ENCODE results near the gene KNG1.

DNA sequence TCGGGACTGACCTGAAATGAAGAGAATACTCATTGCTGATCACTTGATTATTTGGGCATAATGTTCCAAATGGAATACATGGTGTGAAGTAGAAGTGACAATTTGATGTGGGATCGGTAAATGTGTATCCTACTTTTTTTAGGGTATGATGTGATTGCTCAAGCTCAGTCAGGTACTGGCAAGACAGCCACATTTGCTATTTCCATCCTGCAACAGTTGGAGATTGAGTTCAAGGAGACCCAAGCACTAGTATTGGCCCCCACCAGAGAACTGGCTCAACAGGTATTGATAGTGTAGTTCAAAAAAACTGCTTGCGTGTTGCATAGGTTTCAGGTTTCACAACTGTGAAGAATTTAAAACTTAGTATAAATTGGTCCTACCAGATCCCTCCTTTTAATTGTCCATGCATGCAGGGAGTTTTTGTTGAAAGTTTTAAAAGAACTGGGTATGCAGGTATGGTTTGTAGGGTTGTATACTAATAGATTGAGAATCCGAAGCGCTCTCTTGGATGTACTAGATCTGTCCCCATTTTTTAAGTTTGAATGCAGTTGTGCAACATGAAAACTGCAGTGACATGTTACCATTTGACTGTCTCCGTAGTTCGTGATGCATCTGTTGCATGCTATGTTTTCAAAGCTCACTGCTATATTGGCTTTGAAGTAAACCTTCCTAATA lies 67.8 kb downstream of the KNG1 start:
- TF ChIP-seq, protein P1, sequence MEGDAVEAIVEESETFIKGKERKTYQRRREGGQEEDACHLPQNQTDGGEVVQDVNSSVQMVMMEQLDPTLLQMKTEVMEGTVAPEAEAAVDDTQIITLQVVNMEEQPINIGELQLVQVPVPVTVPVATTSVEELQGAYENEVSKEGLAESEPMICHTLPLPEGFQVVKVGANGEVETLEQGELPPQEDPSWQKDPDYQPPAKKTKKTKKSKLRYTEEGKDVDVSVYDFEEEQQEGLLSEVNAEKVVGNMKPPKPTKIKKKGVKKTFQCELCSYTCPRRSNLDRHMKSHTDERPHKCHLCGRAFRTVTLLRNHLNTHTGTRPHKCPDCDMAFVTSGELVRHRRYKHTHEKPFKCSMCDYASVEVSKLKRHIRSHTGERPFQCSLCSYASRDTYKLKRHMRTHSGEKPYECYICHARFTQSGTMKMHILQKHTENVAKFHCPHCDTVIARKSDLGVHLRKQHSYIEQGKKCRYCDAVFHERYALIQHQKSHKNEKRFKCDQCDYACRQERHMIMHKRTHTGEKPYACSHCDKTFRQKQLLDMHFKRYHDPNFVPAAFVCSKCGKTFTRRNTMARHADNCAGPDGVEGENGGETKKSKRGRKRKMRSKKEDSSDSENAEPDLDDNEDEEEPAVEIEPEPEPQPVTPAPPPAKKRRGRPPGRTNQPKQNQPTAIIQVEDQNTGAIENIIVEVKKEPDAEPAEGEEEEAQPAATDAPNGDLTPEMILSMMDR (IDR thresholded peaks at IDR 0.05): no peak
- TF ChIP-seq POLR2A (IDR thresholded peaks at IDR 0.05) (no peak), POLR2AphosphoS5 (IDR thresholded peaks at IDR 0.05) (no peak)
